ENCODE data around the gene ESRRA. TPM values are rescaled to one million over a fixed set of nuclear protein-coding genes. Genes with fewer than 3 reads are reported as not detected.
A peak's percentile ranks its signal among the peaks of the same experiment; 100 is the strongest.

Gene ESRRA
- total and polyA plus RNA-seq, 2 of the 8 experiments (the other 6 are each of a cell fraction or from before 2014, with no cell fraction given) = 18.2 to 37.0 TPM

GRCh38 chr11:64268025-64268892 lies 37.1 kb upstream of the ESRRA start:
- Histone ChIP-seq H4K91ac (replicated peaks; ENCODE audit: insufficient read length, low read length) (no peak overlapping the region), H3K23me2 (ENCODE audit: low read depth, low read length) (peaks cover 4% of the 10 kb centered on the region), H3K79me2 (ENCODE audit: control insufficient read depth in 1 of 2, insufficient read depth in 2 of 2, low read length in 2 of 2) (0 out of 4 replicates have a peak, but pooled peaks cover 0 to 4% of the 10 kb centered on the region in 2 experiments), H4K20me1 (replicated peaks in 1 of 2; ENCODE audit: control insufficient read depth in 1 of 2, insufficient read depth in 2 of 2, low read length in 2 of 2) (peaks cover 4 to 5% of the 10 kb centered on the region in 2 experiments), H2BK15ac (ENCODE audit: low read length) (0 out of 2 replicates have a peak overlapping the region, but pooled peaks have one; percentile 20), H3K27me3 (replicated peaks in 1 of 4; ENCODE audit: control insufficient read depth in 3 of 4, extremely low read depth in 1 of 4, insufficient read depth in 3 of 4, low read length in 3 of 4) (no peaks in the 10 kb centered on the region), H3K14ac (ENCODE audit: insufficient read length) (no peak overlapping the region), H3K9me3 (ENCODE audit: insufficient read depth in 2 of 2, low read depth in 1 of 2, low read length in 1 of 2) (no peaks in the 10 kb centered on the region), H4K5ac (ENCODE audit: insufficient read length, low read depth, low read length) (no peak overlapping the region), H2AK5ac (ENCODE audit: low read depth, low read length) (no peak overlapping the region), H3K79me1 (ENCODE audit: low read depth, low read length) (no peaks in the 10 kb centered on the region; the same call in 1 of the 2 replicates), H3K18ac (ENCODE audit: extremely low read depth, low read length) (no peak overlapping the region; the same call in 1 of the 2 replicates), H3K56ac (replicated peaks; ENCODE audit: insufficient read length, low read depth, low read length) (no peak overlapping the region), H2BK20ac (ENCODE audit: low read length) (no peak overlapping the region), H3K23ac (ENCODE audit: insufficient read length) (no peak overlapping the region), H4K8ac (ENCODE audit: extremely low read depth, insufficient read depth, low read length) (no peak overlapping the region), H3K36me3 (ENCODE audit: control insufficient read depth in 2 of 4, insufficient read depth in 4 of 4, low read length in 3 of 4) (peaks cover 9 to 32% (median 15%) of the 10 kb centered on the region in 4 experiments), H2BK120ac (replicated peaks; ENCODE audit: low read depth, low read length) (no peak overlapping the region), H3K4me3 (ENCODE audit: extremely low read depth in 1 of 4, insufficient read depth in 2 of 4, low read depth in 3 of 4, low read length in 4 of 4) (peak overlapping the region; percentile 70 to 82 (median 80)), H2BK5ac (ENCODE audit: low read depth, low read length) (peak overlapping the region; percentile 81; the same call in 1 of the 2 replicates), H3K27ac (ENCODE audit: low read depth, low read length) (peak overlapping the region; percentile 13; the same call in 1 of the 2 replicates), H3K4me2 (ENCODE audit: insufficient read depth in 1 of 2, low read depth in 2 of 2, low read length in 2 of 2) (peak overlapping the region; percentile 80 to 86), H2AFZ (ENCODE audit: low read length) (no peak overlapping the region), H3K4me1 (replicated peaks in 1 of 4; ENCODE audit: control insufficient read depth in 3 of 4, insufficient read depth in 4 of 4, low read length in 3 of 4) (peaks cover 0 to 11% (median 5%) of the 10 kb centered on the region in 4 experiments; a peak in 5 of 7 replicates), H3K4ac (replicated peaks; ENCODE audit: insufficient read length, low read depth, low read length) (peak overlapping the region; percentile 60), H3K9ac (replicated peaks in 1 of 4; ENCODE audit: extremely low read depth in 1 of 4, low read depth in 3 of 4, low read length in 3 of 4) (peak overlapping the region in 2 of 4 experiments; percentile 72 to 74; a peak in 3 of 7 replicates), H2BK12ac (ENCODE audit: low read depth, low read length) (no peak overlapping the region)
- FAIRE-seq (no peak), DNase-seq (ENCODE audit: low read depth in 1 of 2, low spot score in 2 of 2) (no peak)
- 92% methylated on average over 22 of the region's 23 CpGs; no CpG with 5 or more reads in 1 of the 2 experiments for WGBS, 2 experiments (ENCODE audit: extremely low coverage in 1 of 2, insufficient coverage in 1 of 2, insufficient read length in 1 of 2, insufficient replicate concordance in 2 of 2, low coverage in 1 of 2, low lambda C conversion rate in 2 of 2, missing lambda C conversion rate in 1 of 2)
- ChIA-PET CTCF (ENCODE audit: partially characterized antibody) (interaction anchor here (0.5 to 13.7 kb wide), 17 partner anchors 12 to 1880 kb away, joined by 3 to 168 read pairs (median 4); partner anchors contain the start of genes BAD, CATSPERZ, ESRRA and NUDT22), POLR2A (ENCODE audit: partially characterized antibody) (interaction anchor here (0.7 to 11.9 kb wide), 18 partner anchors 9 to 1417 kb away, joined by 3 to 352 read pairs (median 7); partner anchors contain the start of genes BAD, ESRRA, FERMT3 and FKBP2)
- TF ChIP-seq CBX8 (IDR thresholded peaks at IDR 0.05; ENCODE audit: borderline replicate concordance, low read depth, low read length) (no peak), SP2 (IDR thresholded peaks at IDR 0.05; ENCODE audit: low read length) (no peak), ATF2 (IDR thresholded peaks at IDR 0.05; ENCODE audit: low read length) (no peak), BACH1 (IDR thresholded peaks at IDR 0.05; ENCODE audit: low read length) (no peak), JUN (IDR thresholded peaks at IDR 0.05; ENCODE audit: low read depth, low read length) (no peak), POLR2AphosphoS5 (IDR thresholded peaks at IDR 0.05; ENCODE audit: low read depth, low read length) (peak; percentile 52), EGR1 (IDR thresholded peaks at IDR 0.05; ENCODE audit: borderline replicate concordance, low read depth, low read length) (no peak), CEBPB (IDR thresholded peaks at IDR 0.05; ENCODE audit: low read depth, low read length) (no peak), SP4 (IDR thresholded peaks at IDR 0.05; ENCODE audit: low read length) (no peak)
